Loucy (cell line): ENCODE results near the gene SLC17A7.

Source experiments
- CTCF ChIP-seq: fragments of 200-600 bp; sonication (generic); conservative IDR thresholded peaks from 2 replicates; pipeline ENCODE4 v1.5.1; 2014; ENCODE audit warnings: mild to moderate bottlenecking, antibody characterized with exemption, low read length
- EZH2phosphoT487 ChIP-seq: fragments of 200-600 bp; IDR thresholded peaks from 2 replicates; pipeline ENCODE4 v1.6.1; 2018; ENCODE audit warnings: antibody characterized with exemption, mild to moderate bottlenecking, moderate library complexity, borderline replicate concordance

- TF ChIP-seq CTCF = no peak
- no peak for TF ChIP-seq EZH2phosphoT487
Observed at GRCh38 chr19:49465371-49465770, 24.0 kb upstream of the SLC17A7 start.
